ENCODE measurements around the gene RFWD3.

DNA sequence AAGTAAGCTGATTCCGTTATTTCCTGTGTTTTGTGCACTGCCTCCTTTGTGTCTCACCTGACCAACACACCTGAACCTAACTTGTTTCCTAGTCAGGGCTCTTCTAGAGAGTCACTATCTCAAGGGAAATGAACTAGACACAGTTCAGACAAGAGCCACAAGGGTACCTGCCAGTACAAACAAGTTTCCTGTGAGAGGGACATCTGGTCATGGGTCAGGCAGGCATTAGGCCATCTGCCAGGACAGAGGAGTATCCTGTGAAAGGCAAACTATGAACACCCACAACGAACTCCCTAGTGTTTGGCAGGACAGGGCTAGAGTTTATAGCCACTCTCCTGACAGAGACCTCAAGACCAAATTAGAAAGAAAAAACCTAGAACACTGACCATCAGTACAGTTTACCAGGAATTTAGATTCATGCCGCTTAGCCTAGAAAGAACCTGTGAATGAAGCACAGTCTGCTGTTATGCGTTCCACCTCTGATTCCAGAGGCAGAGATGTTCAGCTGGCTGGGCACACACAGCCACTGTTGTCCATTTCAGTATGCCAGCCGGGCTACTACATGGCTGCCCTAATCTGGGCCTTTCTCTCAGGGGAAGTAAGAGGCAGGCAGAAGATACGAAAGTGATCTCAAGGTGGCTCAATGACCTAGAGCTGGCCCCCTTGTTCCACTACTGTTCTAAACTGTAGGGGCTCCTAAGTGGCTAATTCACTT, 39.0 kb downstream of the RFWD3 start:
- TF ChIP-seq CTCF (IDR thresholded peaks at IDR 0.05), result no peak
- TF ChIP-seq POLR2A (IDR thresholded peaks at IDR 0.05), result no peak
- TF ChIP-seq POLR2AphosphoS5 (IDR thresholded peaks at IDR 0.05), result no peak

Measured in stomach (tissue), 4 donors.